AG04450 (cell line): ENCODE measurements around the gene MYO5B. TPM values are rescaled to one million over a fixed set of nuclear protein-coding genes. Genes with fewer than 3 reads are reported as not detected.
"Not testable (repeated sequence)": the region's sequence is repeated elsewhere in the genome, so short reads cannot be mapped to it uniquely, and the experiment has no call there.

Source experiments
- CTCF ChIA-PET: fragments of 300-600, 350-600 bp; formaldehyde crosslinking; extraction: SDS; loops from one replicate; lab custom pipeline; 2022; ENCODE audit warnings: antibody characterized with exemption, inconsistent platforms; lab: Charles Lee
- POLR2A ChIA-PET: fragments of 350-600 bp; formaldehyde crosslinking; extraction: SDS; loops from one replicate; lab custom pipeline; 2021; ENCODE audit warnings: antibody characterized with exemption, inconsistent platforms; lab: Yijun Ruan, JAX
- DNase-seq: peaks from one replicate; pipeline ENCODE4 v3.0.0-alpha.2; 2011; ENCODE audit warnings: low read depth, low spot score
- H3K27ac ChIP-seq: one replicate; pipeline ENCODE4 v1.5.1; 2012; ENCODE audit warnings: low read depth, low read length, control low read depth
- H3K27me3 ChIP-seq: one replicate; pipeline ENCODE4 v1.6.0; 2012; ENCODE audit warnings: low read length; ENCODE audit not compliant: control insufficient read depth, insufficient read depth
- H3K4me3 ChIP-seq: 2 replicates; pipeline ENCODE4 v1.5.1; 2011; ENCODE audit warnings: mild to moderate bottlenecking, low read depth, low read length, control low read depth
- H3K9me3 ChIP-seq: 2 replicates; pipeline ENCODE4 v1.5.1; 2012; ENCODE audit warnings: low read length; ENCODE audit not compliant: control insufficient read depth, insufficient read depth
- CTCF ChIP-seq: IDR thresholded peaks from 2 replicates; pipeline ENCODE4 v1.5.1; 2011; ENCODE audit warnings: low read depth, low read length, control low read depth, inconsistent platforms
- polyA plus RNA-seq: library from polyadenylated mRNA; depleted of rRNA; stranded (reverse); fragments of >200 nt; gene quantifications from 2 replicates; pipeline ENCODE4 v1.2.3, GENCODE V29; 2011

Gene MYO5B
- polyA plus RNA-seq, 1 experiment: 0.32 TPM

- Histone ChIP-seq H3K9me3 (no peaks in the 10 kb centered on the region), H3K27me3 (no peaks in the 10 kb centered on the region), H3K4me3 (no peak overlapping the region), H3K27ac (no peak overlapping the region)
- no peak for TF ChIP-seq CTCF
- CTCF ChIA-PET: no interaction called here
- POLR2A ChIA-PET: no interaction called here
- DNase-seq: no peak
Observed at GRCh38 chr18:50099725-50100407, 95.1 kb downstream of the MYO5B start.

- ChIA-PET POLR2A (no interaction called here), CTCF (no interaction called here)
- Histone ChIP-seq H3K9me3 (no peaks in the 10 kb centered on the region), H3K4me3 (no peak overlapping the region), H3K27me3 (no peaks in the 10 kb centered on the region), H3K27ac (no peak overlapping the region)
- no peak for DNase-seq
- no peak for TF ChIP-seq CTCF
Observed at GRCh38 chr18:50097702-50098101, 97.2 kb downstream of the MYO5B start.

- no peak overlapping the region for H3K4me3 ChIP-seq
- H3K27ac ChIP-seq: no peak overlapping the region
- no peak for TF ChIP-seq CTCF
- ChIA-PET CTCF (no interaction called here), POLR2A (no interaction called here)
- no peak for DNase-seq
- H3K27me3 ChIP-seq: no peaks in the 10 kb centered on the region
- H3K9me3 ChIP-seq: no peaks in the 10 kb centered on the region
Observed at GRCh38 chr18:50096766-50097435, 98.0 kb downstream of the MYO5B start.

- H3K4me3 ChIP-seq, CTCF ChIA-PET, H3K9me3 ChIP-seq, POLR2A ChIA-PET, H3K27ac ChIP-seq, DNase-seq, H3K27me3 ChIP-seq: not testable (repeated sequence)
Observed at GRCh38 chr18:50094786-50095185, 100.2 kb downstream of the MYO5B start.

- Histone ChIP-seq H3K9me3 (no peaks in the 10 kb centered on the region), H3K4me3 (no peak overlapping the region), H3K27ac (no peak overlapping the region), H3K27me3 (no peaks in the 10 kb centered on the region)
- no peak for DNase-seq
- ChIA-PET CTCF (no interaction called here), POLR2A (no interaction called here)
- TF ChIP-seq CTCF: no peak
Observed at GRCh38 chr18:50094221-50094773, 100.7 kb downstream of the MYO5B start.
